Limb (tissue), 2 donors: ENCODE data around the gene COL5A2.
A peak's percentile ranks its signal among the peaks of the same experiment; 100 is the strongest.

ENCODE experiments used
- DNase-seq, 2 donors: peaks; one replicate each; pipeline ENCODE4 v3.0.0-alpha.2; 2016; ENCODE audit errors: extremely low spot score in 2 of 2

COL5A2 gene

DNA sequence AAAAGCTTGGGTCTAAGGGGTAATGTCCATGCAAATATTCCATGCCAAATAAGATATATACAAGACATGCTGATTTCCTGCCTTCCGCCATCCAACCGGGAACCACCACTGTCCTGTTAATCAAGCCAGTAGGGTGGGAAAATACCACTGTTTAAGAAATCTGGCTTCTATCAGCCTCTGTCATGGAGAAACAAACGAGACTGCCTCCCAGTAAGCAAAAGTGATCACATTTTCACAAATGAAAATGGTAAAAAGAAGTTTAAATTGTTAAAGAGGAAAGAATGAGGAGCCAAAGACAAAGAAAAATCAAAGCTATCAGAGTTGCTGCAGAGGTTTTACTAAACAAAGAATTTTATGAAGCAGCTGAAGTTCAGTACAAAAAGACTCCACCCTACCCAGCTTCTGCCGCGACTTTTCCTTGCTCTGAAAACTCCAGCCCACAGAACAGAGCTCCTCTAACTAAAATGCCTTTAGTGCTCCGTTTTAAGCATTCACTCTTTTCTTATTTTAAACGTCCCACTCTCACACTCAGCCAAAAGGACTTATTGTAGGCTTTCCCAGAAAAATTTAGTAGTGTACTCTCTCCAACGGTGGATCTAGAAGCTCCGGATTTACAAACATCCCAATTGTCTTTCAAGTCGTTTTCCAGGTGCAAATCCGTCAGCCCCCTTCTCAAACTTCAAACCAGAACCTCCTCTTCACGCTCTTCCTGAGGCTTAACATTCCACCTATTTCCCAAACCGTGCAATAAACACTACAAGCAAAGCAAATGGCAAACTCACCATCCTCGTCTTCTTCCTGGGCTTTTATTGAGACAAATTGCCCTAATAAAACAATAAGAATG lies 613 bp downstream of the COL5A2 start:
- DNase-seq = peak in 1 of 2 donors; percentile 55

DNA sequence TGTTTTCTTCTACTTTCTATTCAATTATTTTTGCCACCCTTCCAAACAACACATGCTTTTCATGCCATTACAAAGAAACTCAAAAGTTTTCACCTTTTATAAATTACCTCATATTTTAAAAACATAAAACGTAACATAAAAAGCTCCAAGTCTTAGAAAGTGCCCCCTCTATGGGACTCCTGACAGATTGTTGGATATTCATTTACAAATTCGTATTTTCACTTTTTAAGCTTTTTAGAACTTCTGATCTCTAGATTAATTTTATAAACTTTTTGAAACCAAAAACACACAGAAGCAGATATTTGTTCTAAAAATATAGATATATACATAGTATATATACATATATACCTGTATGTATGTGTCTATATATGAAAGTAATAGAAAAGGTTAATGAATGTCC lies 1.5 kb downstream of the COL5A2 start:
- peak in 1 of 2 donors; percentile 65 for DNase-seq

DNA sequence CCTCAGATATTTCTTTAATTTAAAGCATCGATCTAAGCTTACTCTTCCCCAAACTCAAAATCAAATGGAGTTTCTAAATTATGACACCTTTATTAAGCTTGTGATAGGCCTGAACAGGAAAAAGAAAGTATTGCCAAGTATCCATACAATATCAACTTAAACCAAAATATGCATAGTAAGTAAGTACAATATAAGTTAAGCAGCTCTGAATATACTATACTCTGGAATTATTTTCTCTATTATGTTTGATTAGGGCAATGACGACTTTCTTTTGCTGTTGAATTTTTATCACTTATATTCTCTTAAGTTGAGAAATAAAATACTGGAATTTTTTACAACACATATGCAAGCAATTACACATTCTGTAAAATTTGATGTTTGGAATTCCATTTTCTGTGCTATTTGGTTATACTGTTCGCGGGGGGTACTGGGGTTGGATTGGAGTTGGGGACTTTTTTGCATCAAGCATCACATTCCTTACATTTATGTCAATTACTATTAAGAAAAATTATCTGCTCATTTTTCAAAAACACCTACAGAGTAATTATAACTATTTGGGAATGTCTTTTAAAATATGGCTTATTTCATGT lies 2.2 kb downstream of the COL5A2 start:
- no peak for DNase-seq

- no peak for DNase-seq
Measured at GRCh38 chr2:189176516-189176915, 3.0 kb downstream of the COL5A2 start.

GRCh38 chr2:189175869-189176433 lies 3.6 kb downstream of the COL5A2 start:
- DNase-seq = no peak

GRCh38 chr2:189171956-189172609 lies 7.5 kb downstream of the COL5A2 start:
- no peak for DNase-seq

DNA sequence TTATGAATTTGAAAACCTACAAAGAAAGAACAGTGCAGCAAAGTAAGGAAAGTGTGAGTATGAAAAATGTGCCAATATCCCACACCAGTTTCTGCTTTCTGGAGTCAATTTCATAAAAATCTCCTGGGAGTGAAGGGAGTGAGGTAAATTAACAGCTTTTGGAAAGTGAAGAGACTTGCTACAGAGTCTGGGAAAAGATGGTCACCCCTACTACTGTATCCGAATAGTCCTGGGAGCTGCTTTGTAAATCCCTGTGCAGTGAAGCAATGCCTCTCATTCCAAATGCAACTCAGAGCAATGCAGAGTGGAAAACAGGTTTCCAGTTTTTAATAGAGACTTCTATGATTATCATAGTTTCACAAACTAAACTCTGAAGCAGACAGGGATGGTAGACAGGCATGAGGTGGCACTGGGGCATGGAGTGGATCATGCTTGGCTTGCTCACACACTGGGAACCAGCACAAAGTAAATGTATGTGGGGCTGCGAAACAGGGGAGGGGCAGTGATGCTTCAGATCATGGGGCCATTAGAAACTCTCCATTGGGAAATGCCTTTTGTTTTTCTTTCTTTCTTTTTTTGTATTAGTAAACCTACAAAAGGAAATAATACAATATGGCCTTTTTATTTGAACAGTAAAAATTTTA lies 10.6 kb downstream of the COL5A2 start:
- DNase-seq = no peak

- DNase-seq = no peak
Measured at GRCh38 chr2:189165656-189166380, 13.7 kb downstream of the COL5A2 start.

- no peak for DNase-seq
Measured at GRCh38 chr2:189164746-189165145, 14.8 kb downstream of the COL5A2 start.

DNA sequence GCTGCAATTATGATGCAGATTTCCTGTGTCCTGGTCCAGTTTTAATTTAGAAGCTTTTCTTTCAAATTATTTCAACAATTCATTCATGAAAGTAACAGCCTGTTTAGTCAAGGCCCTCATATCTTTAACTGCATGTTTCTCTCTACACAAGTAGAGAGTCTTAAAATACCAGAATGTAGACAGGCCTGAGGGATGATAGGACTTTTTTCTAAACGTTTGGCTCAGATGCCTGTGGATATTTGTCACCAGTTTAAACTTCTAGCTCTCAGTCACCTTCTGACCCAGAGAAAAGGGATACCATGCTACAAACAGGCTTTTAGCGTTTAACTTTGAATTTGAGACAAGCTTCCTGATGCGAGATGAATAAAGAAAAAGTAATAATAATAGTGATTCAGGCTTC lies 15.7 kb downstream of the COL5A2 start:
- DNase-seq = no peak

GRCh38 chr2:189162566-189162965 lies 17.0 kb downstream of the COL5A2 start:
- no peak for DNase-seq

GRCh38 chr2:189161894-189162293 lies 17.7 kb downstream of the COL5A2 start:
- no peak for DNase-seq

DNA sequence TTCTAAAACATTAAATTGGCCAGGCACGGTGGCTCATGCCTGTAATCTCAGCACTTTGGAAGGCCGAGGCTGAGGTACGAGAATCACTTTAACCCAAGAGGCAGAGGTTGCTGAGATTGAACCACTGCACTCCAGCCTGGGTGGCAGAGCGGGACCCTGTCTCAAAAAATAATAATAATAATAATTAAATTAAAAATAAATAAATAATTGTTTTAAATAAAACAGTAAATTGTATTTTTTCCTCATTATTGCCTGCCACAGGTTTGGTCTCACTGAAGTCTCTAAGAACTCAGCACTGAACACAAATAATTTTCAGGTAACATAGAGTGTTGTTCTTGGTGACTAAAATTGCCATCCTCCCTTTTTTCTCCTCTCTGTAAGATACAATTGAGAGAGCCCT lies 19.8 kb downstream of the COL5A2 start:
- no peak for DNase-seq

- no peak for DNase-seq
Measured at GRCh38 chr2:189159273-189159672, 20.3 kb downstream of the COL5A2 start.

GRCh38 chr2:189157939-189158338 lies 21.6 kb downstream of the COL5A2 start:
- DNase-seq = no peak

DNA sequence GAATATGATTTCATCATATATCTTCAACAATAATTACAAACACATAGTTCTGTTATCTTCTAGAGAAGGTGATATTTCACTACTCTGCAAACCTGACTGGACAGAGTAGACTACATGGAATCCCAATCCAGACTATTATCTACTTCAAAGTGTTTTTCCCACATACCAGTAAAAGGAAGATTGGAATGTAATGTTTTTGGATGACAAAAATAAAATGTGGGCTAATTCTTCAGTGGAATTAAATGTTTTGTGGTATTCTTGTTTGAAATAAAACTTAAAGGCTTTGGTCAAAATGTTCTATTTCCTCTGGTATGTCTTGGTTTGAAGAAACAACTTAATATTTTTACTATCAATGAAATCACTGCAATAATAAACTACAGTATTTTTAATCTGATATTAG lies 22.1 kb downstream of the COL5A2 start:
- DNase-seq = no peak

GRCh38 chr2:189155795-189156194 lies 23.8 kb downstream of the COL5A2 start:
- no peak for DNase-seq

DNA sequence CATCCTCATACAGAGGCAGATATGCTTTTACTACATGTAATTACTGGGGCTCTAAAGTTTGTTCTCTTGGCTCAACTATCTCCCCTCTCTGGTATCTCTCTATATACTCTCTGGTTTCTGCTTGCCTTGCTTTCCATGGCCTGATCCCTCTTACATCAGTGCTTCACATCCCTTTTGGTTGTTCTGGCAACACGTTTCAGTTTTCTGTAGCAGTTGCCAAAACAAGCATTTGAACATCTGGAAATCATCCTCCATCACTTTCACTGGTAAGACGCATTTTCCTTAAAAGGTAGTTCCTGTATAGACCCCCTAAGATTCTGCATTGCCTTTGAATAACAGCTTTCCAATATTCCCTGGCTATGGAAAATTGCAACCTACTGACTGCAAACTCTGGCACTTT lies 25.9 kb downstream of the COL5A2 start:
- DNase-seq = peak in 1 of 2 donors; percentile 87

DNA sequence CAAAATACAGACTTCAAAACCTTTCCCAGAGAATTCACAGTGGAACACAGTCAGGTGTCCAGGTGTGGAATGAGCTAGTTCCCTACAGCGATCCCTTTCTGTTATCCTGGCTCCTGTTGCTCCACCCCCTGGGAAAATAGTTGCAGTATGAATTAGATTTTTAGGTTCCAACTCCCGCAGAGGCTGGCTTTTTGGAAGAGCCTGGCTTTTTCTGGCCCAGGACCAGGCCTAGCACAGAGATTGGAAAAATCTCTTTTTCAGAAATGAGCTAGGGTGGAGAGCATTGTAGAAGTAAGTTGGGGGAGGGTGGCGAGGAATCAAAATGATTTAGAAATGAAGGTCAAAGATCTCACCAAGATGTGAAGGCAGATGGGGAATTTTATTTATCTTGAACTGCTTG lies 27.1 kb downstream of the COL5A2 start:
- DNase-seq = peak in 1 of 2 donors; percentile 51

- DNase-seq = no peak
Measured at GRCh38 chr2:189151906-189152305, 27.7 kb downstream of the COL5A2 start.

DNA sequence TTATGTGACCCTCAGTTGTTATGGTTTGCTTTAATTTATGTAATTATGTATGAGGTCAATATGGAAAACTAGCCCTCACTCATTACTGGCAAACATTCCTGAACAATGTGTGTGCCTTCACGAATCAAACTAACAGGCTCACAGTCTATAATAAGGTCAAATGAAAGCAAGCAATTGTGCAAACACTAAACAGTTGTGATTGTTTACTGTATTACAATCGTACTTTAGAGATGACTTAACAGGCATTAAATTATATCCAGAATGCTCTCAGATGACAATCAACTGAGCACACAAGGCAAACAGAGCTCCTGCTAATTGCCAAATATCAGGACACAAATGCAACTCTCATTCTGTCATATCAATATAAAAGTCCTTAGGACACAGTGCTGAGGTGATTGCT lies 29.5 kb downstream of the COL5A2 start:
- no peak for DNase-seq
